NCI-H2196 (cell line): Measurements from ENCODE around the gene SLC6A13.
A peak's percentile ranks its signal among the peaks of the same experiment; 100 is the strongest.
"Not testable (repeated sequence)": the region's sequence is repeated elsewhere in the genome, so short reads cannot be mapped to it uniquely, and the experiment has no call there.

Source experiments
- DNase-seq: peaks from one replicate; lab custom pipeline; 2025; ENCODE audit not compliant: unreplicated experiment; lab: John Stamatoyannopoulos, UW

SLC6A13 gene

GRCh38 chr12:201361-201760 is 61.3 kb downstream of the SLC6A13 start:
- no peak for DNase-seq

GRCh38 chr12:198705-199104 is 63.9 kb downstream of the SLC6A13 start:
- no peak for DNase-seq

- no peak for DNase-seq
These were observed 64.5 kb downstream of the SLC6A13 start for GRCh38 chr12:197911-198695.

GRCh38 chr12:197347-197746 is 65.3 kb downstream of the SLC6A13 start:
- no peak for DNase-seq

- DNase-seq: no peak
These were observed 66.2 kb downstream of the SLC6A13 start for GRCh38 chr12:196436-196835.

GRCh38 chr12:195951-196350 is 66.7 kb downstream of the SLC6A13 start:
- DNase-seq: no peak

GRCh38 chr12:195156-195555 is 67.5 kb downstream of the SLC6A13 start:
- no peak for DNase-seq

- DNase-seq: no peak
These were observed 68.4 kb downstream of the SLC6A13 start for GRCh38 chr12:194276-194675.

GRCh38 chr12:193261-193660 is 69.4 kb downstream of the SLC6A13 start:
- no peak for DNase-seq

GRCh38 chr12:191541-191940 is 71.1 kb downstream of the SLC6A13 start:
- DNase-seq: no peak

GRCh38 chr12:190881-191280 is 71.8 kb downstream of the SLC6A13 start:
- DNase-seq: no peak

GRCh38 chr12:189622-189962 is 73.0 kb downstream of the SLC6A13 start:
- DNase-seq: no peak

- peak; percentile 42 for DNase-seq
These were observed 73.6 kb downstream of the SLC6A13 start for GRCh38 chr12:188910-189621.

GRCh38 chr12:187986-188909 is 74.4 kb downstream of the SLC6A13 start:
- DNase-seq: not testable (repeated sequence)

- DNase-seq: peak; percentile 6
These were observed 76.5 kb downstream of the SLC6A13 start for GRCh38 chr12:186006-186625.

- DNase-seq: peak; percentile 6
These were observed 77.1 kb downstream of the SLC6A13 start for GRCh38 chr12:185576-185955.

- no peak for DNase-seq
These were observed 77.6 kb downstream of the SLC6A13 start for GRCh38 chr12:184811-185575.

- no peak for DNase-seq
These were observed 80.2 kb downstream of the SLC6A13 start for GRCh38 chr12:182381-182892.

GRCh38 chr12:181921-182320 is 80.7 kb downstream of the SLC6A13 start:
- no peak for DNase-seq

- no peak for DNase-seq
These were observed 82.2 kb downstream of the SLC6A13 start for GRCh38 chr12:180445-180844.
